Measurements from ENCODE around the gene FILIP1.

DNA sequence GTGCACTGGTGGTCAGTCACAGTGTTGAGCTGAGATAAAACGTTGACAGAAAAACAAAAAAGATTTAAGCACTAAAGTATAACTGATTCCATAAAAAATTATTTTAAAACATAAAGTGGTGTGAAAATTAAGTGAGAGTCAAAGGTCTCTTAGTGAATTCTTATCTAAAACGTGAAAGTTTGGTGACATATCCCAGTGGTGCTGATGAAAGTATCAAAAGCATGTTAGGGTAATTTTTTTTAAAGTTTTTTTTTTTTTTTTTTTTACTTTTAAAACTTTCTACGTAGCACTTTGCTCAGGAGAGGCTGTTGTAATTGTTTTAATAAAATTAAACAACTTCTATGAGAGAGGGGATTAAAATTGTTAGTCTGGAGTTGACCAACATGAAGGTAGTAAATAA is 143.4 kb downstream of the FILIP1 start:
- TF ChIP-seq CTCF (IDR thresholded peaks at IDR 0.05) (no peak), EP300 (IDR thresholded peaks at IDR 0.05) (no peak), POLR2A (IDR thresholded peaks at IDR 0.05) (no peak), POLR2AphosphoS5 (IDR thresholded peaks at IDR 0.05) (no peak)

All from stomach (tissue), 4 donors.